Testis (tissue), 3 donors: ENCODE results near the gene TCF7. TPM values are rescaled to one million over a fixed set of nuclear protein-coding genes. Genes with fewer than 3 reads are reported as not detected.

Experiments used
- DNase-seq: peaks from one replicate; pipeline ENCODE4 v3.0.0-alpha.2; 2019
- H3K27ac ChIP-seq, 2 donors: fragments of 200-600 bp; sonication (generic); one replicate each; pipeline ENCODE4 v1.5.1; 2019
- H3K27me3 ChIP-seq: fragments of 200-600 bp; sonication (generic); one replicate; pipeline ENCODE4 v1.5.1; 2019
- H3K36me3 ChIP-seq: fragments of 200-600 bp; sonication (generic); one replicate; pipeline ENCODE4 v1.5.1; 2017; ENCODE audit warnings: low read depth; ENCODE audit errors: missing control alignments
- H3K4me1 ChIP-seq: fragments of 200-600 bp; sonication (generic); one replicate; pipeline ENCODE4 v1.5.1; 2019
- H3K4me3 ChIP-seq, 2 donors: fragments of 200-600 bp; sonication (generic); one replicate each; pipeline ENCODE4 v1.5.1; 2017 to 2019
- H3K9me3 ChIP-seq: fragments of 200-600 bp; sonication (generic); one replicate; pipeline ENCODE4 v1.5.1; 2017
- POLR2A ChIP-seq: fragments of 450-650 bp; IDR thresholded peaks from one replicate; pipeline ENCODE4 v1.6.1; 2017; ENCODE audit warnings: antibody characterized with exemption, mild to moderate bottlenecking, moderate library complexity
- WGBS, 2 donors: methylation state at CpG; one replicate each; pipeline ENCODE4 v1.1.5; 2018; 5-methylcytosine and 5-hydroxymethylcytosine counted together
- intact Hi-C: fragments of 100-400 bp; cut with DNase I; formaldehyde crosslinking; loops from one replicate; pipeline ENCODE4 v1.15.1; 2023; ENCODE audit warnings: low total_unique reads
- polyA plus RNA-seq: library from polyadenylated mRNA; stranded (reverse); fragments of 350-450 nt; fragmentation: Illumina TruSeq; extraction: RNeasy Lipid Tissue Mini Kit (QIAGEN cat#74804); gene quantifications from one replicate; pipeline ENCODE4 v1.2.3, GENCODE V29; 2014; ENCODE audit warnings: low read depth, low replicate concordance; ENCODE audit not compliant: insufficient read depth
- total RNA-seq, 2 donors: library from RNA; depleted of rRNA; stranded (reverse); fragments of >200 nt; gene quantifications; one replicate each; pipeline ENCODE4 v1.2.3, GENCODE V29; 2016
- TF ChIP-seq, protein P1 (sequence below), 3 experiments: fragments of 450-650 bp in 2 of 3; fragments of 200-600 bp in 1 of 3; sonication (generic) in 1 of 3; IDR thresholded peaks; one replicate each; pipeline ENCODE4 v1.5.1; 2016 to 2019; ENCODE audit warnings: antibody characterized with exemption in 3 of 3, mild to moderate bottlenecking in 2 of 3, moderate library complexity in 1 of 3

Gene TCF7
- total and polyA plus RNA-seq, 3 donors from 2014 or later = 9.9 to 16.1 (median 15.2) TPM

DNA sequence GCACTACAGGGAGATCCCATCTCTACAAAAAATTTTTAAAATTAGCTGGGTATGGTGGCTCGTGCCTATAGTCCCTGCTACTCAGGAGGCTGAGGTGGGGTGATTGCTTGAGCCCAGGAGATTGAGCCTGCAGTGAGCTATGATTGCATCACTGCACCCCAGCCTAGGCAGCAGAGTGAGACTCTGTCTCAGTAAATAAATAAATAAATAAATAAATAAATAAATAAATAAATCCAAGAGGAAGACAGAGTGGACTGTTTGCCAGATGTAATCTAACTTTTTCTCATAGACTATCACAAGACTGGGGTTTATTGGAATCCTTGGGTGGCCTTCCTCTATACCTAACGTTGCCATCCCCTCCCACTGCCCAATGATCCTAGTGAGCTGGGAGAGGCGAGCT is 19.2 kb upstream of the TCF7 start:
- DNase-seq = no peak
- Histone ChIP-seq H3K9me3 (no peaks in the 10 kb centered on the region), H3K27ac (no peak overlapping the region), H3K27me3 (no peaks in the 10 kb centered on the region), H3K4me3 (no peak overlapping the region), H3K36me3 (no peaks in the 10 kb centered on the region), H3K4me1 (peaks cover 3% of the 10 kb centered on the region)
- TF ChIP-seq, protein P1, sequence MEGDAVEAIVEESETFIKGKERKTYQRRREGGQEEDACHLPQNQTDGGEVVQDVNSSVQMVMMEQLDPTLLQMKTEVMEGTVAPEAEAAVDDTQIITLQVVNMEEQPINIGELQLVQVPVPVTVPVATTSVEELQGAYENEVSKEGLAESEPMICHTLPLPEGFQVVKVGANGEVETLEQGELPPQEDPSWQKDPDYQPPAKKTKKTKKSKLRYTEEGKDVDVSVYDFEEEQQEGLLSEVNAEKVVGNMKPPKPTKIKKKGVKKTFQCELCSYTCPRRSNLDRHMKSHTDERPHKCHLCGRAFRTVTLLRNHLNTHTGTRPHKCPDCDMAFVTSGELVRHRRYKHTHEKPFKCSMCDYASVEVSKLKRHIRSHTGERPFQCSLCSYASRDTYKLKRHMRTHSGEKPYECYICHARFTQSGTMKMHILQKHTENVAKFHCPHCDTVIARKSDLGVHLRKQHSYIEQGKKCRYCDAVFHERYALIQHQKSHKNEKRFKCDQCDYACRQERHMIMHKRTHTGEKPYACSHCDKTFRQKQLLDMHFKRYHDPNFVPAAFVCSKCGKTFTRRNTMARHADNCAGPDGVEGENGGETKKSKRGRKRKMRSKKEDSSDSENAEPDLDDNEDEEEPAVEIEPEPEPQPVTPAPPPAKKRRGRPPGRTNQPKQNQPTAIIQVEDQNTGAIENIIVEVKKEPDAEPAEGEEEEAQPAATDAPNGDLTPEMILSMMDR (IDR thresholded peaks at IDR 0.05) = no peak
- TF ChIP-seq POLR2A = no peak
- intact Hi-C loops = no loop called here
- WGBS, 2 donors = 88 to 89% methylated on average over 3 of the region's 3 CpGs

DNA sequence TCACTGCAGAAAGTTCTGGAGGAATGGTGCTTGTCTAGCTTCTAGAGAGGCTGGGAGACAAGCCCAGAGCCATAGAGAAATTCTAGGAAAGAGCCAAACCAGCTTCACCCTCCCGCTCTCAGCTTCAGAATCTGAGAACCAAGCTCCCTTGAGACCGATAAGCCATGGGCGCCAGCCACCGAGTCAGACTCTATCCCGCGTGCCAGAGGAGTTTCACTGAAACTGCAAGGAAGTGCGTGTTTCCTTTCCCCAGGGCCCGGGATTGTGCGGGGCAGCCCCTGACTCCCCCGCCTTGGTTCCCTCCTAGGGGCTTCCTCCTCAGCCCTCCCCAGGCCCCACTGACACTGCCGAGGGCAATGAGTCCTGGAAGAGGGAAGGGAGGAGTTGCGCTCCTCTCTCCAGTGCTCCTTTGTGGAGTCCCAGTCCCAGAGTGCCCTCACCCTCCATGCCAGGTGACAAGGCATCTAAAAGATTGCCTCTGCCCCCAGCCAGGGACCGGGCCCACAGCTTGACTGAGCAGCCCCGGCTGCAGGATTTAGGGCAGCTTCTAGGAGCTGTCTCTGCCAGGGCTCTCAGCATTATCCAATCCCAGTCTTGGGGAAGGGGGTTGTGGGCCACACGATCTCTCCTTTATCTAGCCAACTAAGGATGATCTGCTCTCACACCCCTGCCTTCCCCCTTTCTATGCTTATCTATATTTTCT is 18.4 kb upstream of the TCF7 start:
- Histone ChIP-seq H3K4me1 (no peaks in the 10 kb centered on the region), H3K9me3 (no peaks in the 10 kb centered on the region), H3K27ac (no peak overlapping the region), H3K27me3 (no peaks in the 10 kb centered on the region), H3K4me3 (no peak overlapping the region), H3K36me3 (no peaks in the 10 kb centered on the region)
- TF ChIP-seq POLR2A = no peak
- TF ChIP-seq, protein P1 (IDR thresholded peaks at IDR 0.05) = no peak
- DNase-seq = no peak
- intact Hi-C loops = no loop called here
- 85 to 87% methylated on average over 3 to 15 of the region's 15 CpGs for WGBS, 2 donors

DNA sequence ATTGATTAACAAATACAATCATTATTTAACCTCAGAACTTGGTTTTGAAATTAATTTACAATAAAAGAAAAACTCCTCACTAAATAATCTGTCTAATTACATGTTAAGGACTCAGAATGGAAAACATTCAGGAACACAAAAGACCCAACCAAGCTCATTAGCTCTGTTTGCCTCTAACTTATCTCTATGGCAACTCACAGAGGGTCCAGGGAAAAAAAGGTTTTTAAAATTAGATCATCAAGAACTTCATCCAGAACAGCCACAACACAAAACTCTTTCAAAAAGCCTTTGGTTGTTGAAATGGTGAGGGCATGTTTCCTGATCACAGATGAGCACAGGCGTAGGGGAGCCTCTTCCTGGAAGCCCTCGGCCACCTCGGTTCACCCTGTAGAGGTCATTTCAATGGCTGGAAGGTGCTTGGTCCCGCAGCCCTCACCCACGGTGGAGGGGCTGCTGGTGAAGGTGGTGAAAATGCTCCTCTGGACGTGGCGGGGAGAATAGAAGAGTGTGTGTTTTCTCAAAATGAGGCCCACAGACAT is 17.2 kb upstream of the TCF7 start:
- DNase-seq = no peak
- 92 to 94% methylated on average over 7 of the region's 7 CpGs for WGBS, 2 donors
- no peaks in the 10 kb centered on the region for H3K36me3 ChIP-seq
- H3K27ac ChIP-seq = no peak overlapping the region
- TF ChIP-seq, protein P1 (IDR thresholded peaks at IDR 0.05) = no peak
- TF ChIP-seq POLR2A = no peak
- no peaks in the 10 kb centered on the region for H3K4me1 ChIP-seq
- intact Hi-C loops = no loop called here
- no peaks in the 10 kb centered on the region for H3K9me3 ChIP-seq
- no peak overlapping the region for H3K4me3 ChIP-seq
- H3K27me3 ChIP-seq = no peaks in the 10 kb centered on the region

DNA sequence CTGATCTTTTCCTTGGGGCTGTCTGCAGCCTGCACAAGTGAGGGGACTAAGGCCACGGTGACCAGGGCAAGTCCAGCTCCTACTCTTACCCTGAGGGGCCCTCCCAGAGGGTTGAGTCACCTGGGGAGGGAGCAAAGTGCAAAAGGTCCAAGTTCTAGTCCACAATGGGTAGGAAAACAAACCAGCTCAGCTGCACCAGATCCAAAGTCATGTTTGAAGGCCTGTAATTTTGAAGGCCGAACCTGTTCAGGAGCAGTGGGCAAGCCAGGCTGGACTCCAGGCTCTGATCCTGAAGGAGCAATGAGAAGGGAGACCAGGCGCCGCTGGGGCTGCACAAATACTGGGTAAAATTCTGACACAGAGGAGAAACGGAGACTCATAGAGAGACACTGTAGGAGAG is 15.8 kb upstream of the TCF7 start:
- Histone ChIP-seq H3K4me3 (no peak overlapping the region), H3K4me1 (no peaks in the 10 kb centered on the region), H3K9me3 (no peaks in the 10 kb centered on the region), H3K27ac (no peak overlapping the region), H3K36me3 (no peaks in the 10 kb centered on the region), H3K27me3 (no peaks in the 10 kb centered on the region)
- DNase-seq = no peak
- TF ChIP-seq, protein P1 (IDR thresholded peaks at IDR 0.05) = no peak
- TF ChIP-seq POLR2A = no peak
- 95 to 96% methylated on average over 5 of the region's 5 CpGs for WGBS, 2 donors
- intact Hi-C loops = no loop called here
